Measurements from ENCODE around the gene ZDHHC8. TPM values are rescaled to one million over a fixed set of nuclear protein-coding genes. Genes with fewer than 3 reads are reported as not detected.

The ZDHHC8 gene
- total RNA-seq, 1 experiment from 2014 or later, result 39.9 TPM

- Mint-ChIP-seq H3K9me3 (ENCODE audit: unreplicated experiment) (no peaks in the 10 kb centered on the region), H3K4me1 (ENCODE audit: low read depth, unreplicated experiment) (peaks cover 6% of the 10 kb centered on the region), H3K4me3 (ENCODE audit: unreplicated experiment) (no peak overlapping the region), H3K27ac (ENCODE audit: unreplicated experiment) (no peak overlapping the region), H3K36me3 (ENCODE audit: insufficient read depth, unreplicated experiment) (peaks cover 100% of the 10 kb centered on the region), H3K27me3 (ENCODE audit: insufficient read depth, unreplicated experiment) (no peaks in the 10 kb centered on the region)
- H3K9me3 ChIP-seq, result no peaks in the 10 kb centered on the region
- intact Hi-C loops (cut with micrococcal nuclease; ENCODE audit: unreplicated experiment), result loop anchor here (10.0 kb wide), 1 partner anchor 147 kb away; no protein-coding TSS in a partner anchor
- no peaks in the 10 kb centered on the region for H3K27me3 ChIP-seq (replicated peaks; ENCODE audit: control insufficient read depth, insufficient read depth, low read length)
- CTCF ChIA-PET, result interaction anchor here (0.7 kb wide), 1 partner anchor 98 kb away, joined by 10 read pairs; no protein-coding TSS in a partner anchor
- no peak overlapping the region for H3K4me3 ChIP-seq (ENCODE audit: low read depth, low read length)
- H3K36me3 ChIP-seq (ENCODE audit: control insufficient read depth, insufficient read depth, low read length), result peaks cover 5% of the 10 kb centered on the region
- TF ChIP-seq CTCF (IDR thresholded peaks at IDR 0.05; ENCODE audit: insufficient read depth in 1 of 2, low read depth in 1 of 2, low read length in 1 of 2, severe bottlenecking in 1 of 2, unreplicated experiment in 1 of 2), result no peak
- BruUV-seq (replicated peaks), result no TSS peak
- 0 out of 2 replicates have a peak, but pooled peaks cover 6% of the 10 kb centered on the region for H3K4me1 ChIP-seq
- DNase-seq, result no peak
- POLR2A ChIA-PET, result no interaction called here
Observed at GRCh38 chr22:20111689-20112622, 19.6 kb upstream of the ZDHHC8 start.

- CTCF ChIA-PET, result no interaction called here
- no peak overlapping the region for H3K4me3 ChIP-seq (ENCODE audit: low read depth, low read length)
- POLR2A ChIA-PET, result interaction anchor here (0.6 kb wide), 1 partner anchor 207 kb away, joined by 3 read pairs; the partner anchor contains the start of gene DGCR6L
- H3K36me3 Mint-ChIP-seq (ENCODE audit: insufficient read depth, unreplicated experiment), result peaks cover 97% of the 10 kb centered on the region
- intact Hi-C loops (cut with micrococcal nuclease; ENCODE audit: unreplicated experiment), result loop anchor here (10.0 kb wide), 1 partner anchor 148 kb away; no protein-coding TSS in a partner anchor
- H3K9me3 Mint-ChIP-seq (ENCODE audit: unreplicated experiment), result no peaks in the 10 kb centered on the region
- peaks cover 6% of the 10 kb centered on the region for H3K4me1 Mint-ChIP-seq (ENCODE audit: low read depth, unreplicated experiment)
- H3K4me1 ChIP-seq, result 0 out of 2 replicates have a peak, but pooled peaks cover 6% of the 10 kb centered on the region
- DNase-seq, result no peak
- H3K27me3 ChIP-seq (replicated peaks; ENCODE audit: control insufficient read depth, insufficient read depth, low read length), result no peaks in the 10 kb centered on the region
- no peak overlapping the region for H3K27ac Mint-ChIP-seq (ENCODE audit: unreplicated experiment)
- H3K36me3 ChIP-seq (ENCODE audit: control insufficient read depth, insufficient read depth, low read length), result peaks cover 3% of the 10 kb centered on the region; the same call in 1 of the 2 replicates
- H3K27me3 Mint-ChIP-seq (ENCODE audit: insufficient read depth, unreplicated experiment), result no peaks in the 10 kb centered on the region
- H3K9me3 ChIP-seq, result no peaks in the 10 kb centered on the region; the same call in 1 of the 2 replicates
- no peak for TF ChIP-seq CTCF (IDR thresholded peaks at IDR 0.05; ENCODE audit: insufficient read depth in 1 of 2, low read depth in 1 of 2, low read length in 1 of 2, severe bottlenecking in 1 of 2, unreplicated experiment in 1 of 2)
- H3K4me3 Mint-ChIP-seq (ENCODE audit: unreplicated experiment), result no peak overlapping the region
- no TSS peak for BruUV-seq (replicated peaks)
Observed at GRCh38 chr22:20112623-20113511, 18.7 kb upstream of the ZDHHC8 start.

Data from Caco-2 (cell line).